ENCODE measurements around the gene ISG20.

Gene ISG20

DNA sequence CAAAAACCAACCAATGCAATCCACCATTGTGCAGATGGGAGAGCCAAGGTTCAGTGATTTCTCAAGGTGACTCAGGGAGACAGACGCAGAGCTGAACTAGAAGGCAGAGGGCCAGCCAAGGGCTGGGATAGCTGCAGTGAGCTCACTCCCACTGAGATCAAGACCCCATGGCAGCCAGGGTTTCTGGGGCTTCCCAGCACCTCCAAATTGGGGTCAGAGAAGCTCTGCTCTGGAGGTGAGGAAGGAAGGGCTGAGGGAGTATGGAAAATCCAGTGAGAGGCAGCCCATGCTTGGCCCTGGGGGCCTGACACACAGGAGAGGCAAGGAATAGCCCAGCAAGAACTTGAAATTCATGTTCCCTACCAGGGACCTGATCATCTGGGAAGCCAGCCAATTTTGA, 61.0 kb downstream of the ISG20 start:
- no peaks in the 10 kb centered on the region for H3K36me3 ChIP-seq (ENCODE audit: control insufficient read depth, insufficient read depth, low read length)
- H3K4me1 ChIP-seq (ENCODE audit: control insufficient read depth, insufficient read depth, low read length): no peaks in the 10 kb centered on the region
- H3K9me3 ChIP-seq (ENCODE audit: control insufficient read depth, insufficient read depth, low read length): no peaks in the 10 kb centered on the region
- H3K4me3 ChIP-seq (ENCODE audit: low read depth, low read length): no peak overlapping the region
- no peak overlapping the region for H3K27ac ChIP-seq (ENCODE audit: low read depth, low read length)
- no peak overlapping the region for H3K9ac ChIP-seq (ENCODE audit: low read depth, low read length)
- H3K27me3 ChIP-seq (ENCODE audit: control insufficient read depth, insufficient read depth, low read length): peaks cover 21% of the 10 kb centered on the region

- no peaks in the 10 kb centered on the region for H3K9me3 ChIP-seq (ENCODE audit: control insufficient read depth, insufficient read depth, low read length)
Measured at GRCh38 chr15:88700716-88701115, 61.9 kb downstream of the ISG20 start.

GRCh38 chr15:88701561-88702095, 62.8 kb downstream of the ISG20 start:
- Histone ChIP-seq H3K9ac (ENCODE audit: low read depth, low read length) (no peak overlapping the region), H3K36me3 (ENCODE audit: control insufficient read depth, insufficient read depth, low read length) (no peaks in the 10 kb centered on the region), H3K4me3 (ENCODE audit: low read depth, low read length) (no peak overlapping the region), H3K27me3 (ENCODE audit: control insufficient read depth, insufficient read depth, low read length) (peaks cover 36% of the 10 kb centered on the region), H3K4me1 (ENCODE audit: control insufficient read depth, insufficient read depth, low read length) (no peaks in the 10 kb centered on the region), H3K27ac (ENCODE audit: low read depth, low read length) (no peak overlapping the region), H3K9me3 (ENCODE audit: control insufficient read depth, insufficient read depth, low read length) (no peaks in the 10 kb centered on the region)

More at GRCh38 chr15:88700716-88701115, 61.9 kb downstream of the ISG20 start:
- no peaks in the 10 kb centered on the region for H3K4me1 ChIP-seq (ENCODE audit: control insufficient read depth, insufficient read depth, low read length)
- no peak overlapping the region for H3K9ac ChIP-seq (ENCODE audit: low read depth, low read length)
- no peak overlapping the region for H3K27ac ChIP-seq (ENCODE audit: low read depth, low read length)
- peaks cover 28% of the 10 kb centered on the region for H3K27me3 ChIP-seq (ENCODE audit: control insufficient read depth, insufficient read depth, low read length)
- no peaks in the 10 kb centered on the region for H3K36me3 ChIP-seq (ENCODE audit: control insufficient read depth, insufficient read depth, low read length)
- no peak overlapping the region for H3K4me3 ChIP-seq (ENCODE audit: low read depth, low read length)

DNA sequence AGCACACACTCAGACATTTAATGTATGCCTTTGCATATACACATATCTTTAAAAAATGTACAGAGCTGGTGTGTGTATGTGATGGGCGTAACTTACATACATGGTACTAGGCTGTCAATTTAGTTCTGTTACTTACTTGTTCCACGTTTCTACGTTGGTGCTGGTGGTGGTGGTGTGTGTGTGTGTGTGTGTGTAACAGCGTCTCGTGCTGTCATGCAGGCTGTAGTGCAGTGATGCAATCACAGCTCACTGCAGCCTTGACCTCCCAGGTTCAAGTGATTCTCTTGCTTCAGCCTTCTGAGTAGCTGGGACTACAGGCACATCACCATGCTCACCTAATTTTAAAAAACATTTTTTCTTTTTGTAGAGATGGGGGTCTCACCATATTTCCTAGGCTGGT, 64.2 kb downstream of the ISG20 start:
- Histone ChIP-seq H3K27me3 (ENCODE audit: control insufficient read depth, insufficient read depth, low read length) (peaks cover 41% of the 10 kb centered on the region), H3K4me3 (ENCODE audit: low read depth, low read length) (no peak overlapping the region), H3K9me3 (ENCODE audit: control insufficient read depth, insufficient read depth, low read length) (no peaks in the 10 kb centered on the region), H3K36me3 (ENCODE audit: control insufficient read depth, insufficient read depth, low read length) (no peaks in the 10 kb centered on the region), H3K27ac (ENCODE audit: low read depth, low read length) (no peak overlapping the region), H3K9ac (ENCODE audit: low read depth, low read length) (no peak overlapping the region), H3K4me1 (ENCODE audit: control insufficient read depth, insufficient read depth, low read length) (no peaks in the 10 kb centered on the region)

GRCh38 chr15:88703533-88703932, 64.7 kb downstream of the ISG20 start:
- Histone ChIP-seq H3K9ac (ENCODE audit: low read depth, low read length) (no peak overlapping the region), H3K4me3 (ENCODE audit: low read depth, low read length) (no peak overlapping the region), H3K4me1 (ENCODE audit: control insufficient read depth, insufficient read depth, low read length) (no peaks in the 10 kb centered on the region), H3K9me3 (ENCODE audit: control insufficient read depth, insufficient read depth, low read length) (no peaks in the 10 kb centered on the region), H3K27me3 (ENCODE audit: control insufficient read depth, insufficient read depth, low read length) (peaks cover 43% of the 10 kb centered on the region), H3K27ac (ENCODE audit: low read depth, low read length) (no peak overlapping the region), H3K36me3 (ENCODE audit: control insufficient read depth, insufficient read depth, low read length) (no peaks in the 10 kb centered on the region)

DNA sequence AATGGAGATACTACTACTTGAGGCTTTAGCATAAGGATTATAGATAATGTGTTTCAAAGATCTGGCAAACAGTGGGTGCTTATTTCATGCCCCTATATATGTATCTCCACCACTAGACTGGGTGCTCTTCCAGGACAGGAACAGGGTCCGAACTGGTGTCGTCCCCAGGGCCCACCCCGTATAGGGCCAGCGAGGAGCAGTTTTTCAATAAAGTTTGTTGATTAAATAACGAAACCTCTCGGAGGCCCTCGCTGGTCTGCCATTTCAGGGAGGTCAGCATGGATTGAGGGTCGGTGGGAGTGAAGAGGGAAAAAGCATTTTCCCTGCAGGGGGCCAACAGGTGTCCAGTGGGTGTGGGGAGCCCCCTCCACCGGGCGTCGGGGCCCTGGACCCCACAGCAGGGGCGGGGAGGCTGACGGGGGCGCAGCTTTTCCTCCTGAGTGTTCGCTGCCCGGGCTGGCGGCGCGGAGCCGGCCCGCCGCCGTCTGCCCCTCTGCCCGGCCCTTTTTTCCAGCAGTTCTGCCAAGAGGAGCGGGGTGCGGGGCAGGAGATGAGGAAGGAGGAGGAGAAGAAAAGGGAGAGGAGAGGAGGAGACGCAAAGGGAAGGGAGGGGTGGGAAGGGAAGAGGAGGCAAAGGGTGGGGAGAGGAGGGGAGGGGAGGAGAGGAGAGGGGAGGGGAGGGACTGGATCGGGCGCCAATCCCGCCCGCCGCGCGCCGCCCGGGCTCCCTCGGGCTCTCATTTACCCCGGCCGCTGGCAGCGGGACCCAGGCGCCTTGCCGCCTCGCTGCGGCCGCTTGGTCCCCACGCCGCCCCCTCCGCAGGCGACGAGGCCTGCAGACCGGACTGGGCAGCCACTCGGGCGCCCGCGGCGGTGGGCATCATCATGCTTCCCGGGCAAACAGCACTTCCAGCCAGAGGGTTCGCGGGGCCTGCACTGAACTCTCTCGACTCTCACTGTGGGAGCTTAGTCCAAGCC, 66.3 kb downstream of the ISG20 start:
- Histone ChIP-seq H3K27me3 (ENCODE audit: control insufficient read depth, insufficient read depth, low read length) (peaks cover 53% of the 10 kb centered on the region), H3K9ac (ENCODE audit: low read depth, low read length) (no peak overlapping the region; the same call in 1 of the 2 replicates), H3K4me3 (ENCODE audit: low read depth, low read length) (peak overlapping the region; percentile 71), H3K4me1 (ENCODE audit: control insufficient read depth, insufficient read depth, low read length) (no peaks in the 10 kb centered on the region), H3K36me3 (ENCODE audit: control insufficient read depth, insufficient read depth, low read length) (no peaks in the 10 kb centered on the region), H3K9me3 (ENCODE audit: control insufficient read depth, insufficient read depth, low read length) (no peaks in the 10 kb centered on the region), H3K27ac (ENCODE audit: low read depth, low read length) (no peak overlapping the region)

DNA sequence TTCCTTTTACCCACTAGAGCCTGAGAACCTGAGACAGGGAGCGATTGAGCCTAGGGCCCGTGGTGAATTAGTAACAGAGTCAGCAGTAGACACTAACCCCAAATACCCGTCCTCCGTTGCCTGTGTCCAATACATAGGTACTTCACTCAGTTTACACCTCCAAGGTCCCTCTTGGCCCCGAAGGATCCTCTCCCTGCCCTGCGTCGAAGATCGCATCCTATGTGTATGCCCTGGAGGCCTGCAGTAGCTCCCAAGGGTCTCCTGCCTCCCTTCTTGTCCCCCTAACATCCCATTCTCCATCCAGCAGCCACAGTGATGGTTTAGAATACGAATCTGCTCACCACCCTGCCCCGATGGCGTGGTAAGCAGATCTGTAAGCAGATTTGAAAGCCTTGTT, 67.0 kb downstream of the ISG20 start:
- Histone ChIP-seq H3K9me3 (ENCODE audit: control insufficient read depth, insufficient read depth, low read length) (no peaks in the 10 kb centered on the region), H3K4me1 (ENCODE audit: control insufficient read depth, insufficient read depth, low read length) (no peaks in the 10 kb centered on the region), H3K36me3 (ENCODE audit: control insufficient read depth, insufficient read depth, low read length) (no peaks in the 10 kb centered on the region), H3K9ac (ENCODE audit: low read depth, low read length) (no peak overlapping the region), H3K27ac (ENCODE audit: low read depth, low read length) (no peak overlapping the region), H3K27me3 (ENCODE audit: control insufficient read depth, insufficient read depth, low read length) (peaks cover 53% of the 10 kb centered on the region), H3K4me3 (ENCODE audit: low read depth, low read length) (peak overlapping the region; percentile 71; the same call in 1 of the 2 replicates)

All from HUES48 (cell line).